ENCODE data around the gene FEM1B. TPM values are rescaled to one million over a fixed set of nuclear protein-coding genes. Genes with fewer than 3 reads are reported as not detected.

The FEM1B gene
- total RNA-seq, 1 donor from 2014 or later: 46.7 TPM

DNA sequence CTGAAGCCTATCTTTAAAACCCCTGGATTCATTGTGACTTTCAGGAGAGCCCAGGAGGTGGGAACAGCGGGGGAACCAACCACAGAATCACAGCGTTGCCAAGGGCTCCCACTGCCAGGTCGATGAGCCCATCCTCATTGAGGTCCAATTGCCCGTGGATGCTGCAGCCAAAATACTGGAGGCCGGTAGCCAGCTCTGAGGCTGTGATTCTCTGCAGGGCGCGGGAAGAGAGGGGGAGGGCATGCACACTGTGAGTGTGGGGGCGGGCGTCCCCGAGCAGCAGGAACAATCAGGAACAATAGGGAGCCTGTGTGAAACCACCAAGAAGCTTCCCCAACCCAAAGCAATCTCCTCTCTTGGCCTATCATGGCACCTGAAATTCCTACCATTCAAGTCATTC lies 53.4 kb downstream of the FEM1B start:
- peaks cover 25% of the 10 kb centered on the region for H3K4me1 ChIP-seq
- no peak overlapping the region for H3K27ac ChIP-seq (replicated peaks)
- intact Hi-C loops (cut with micrococcal nuclease): no loop called here
- TF ChIP-seq, protein P1, sequence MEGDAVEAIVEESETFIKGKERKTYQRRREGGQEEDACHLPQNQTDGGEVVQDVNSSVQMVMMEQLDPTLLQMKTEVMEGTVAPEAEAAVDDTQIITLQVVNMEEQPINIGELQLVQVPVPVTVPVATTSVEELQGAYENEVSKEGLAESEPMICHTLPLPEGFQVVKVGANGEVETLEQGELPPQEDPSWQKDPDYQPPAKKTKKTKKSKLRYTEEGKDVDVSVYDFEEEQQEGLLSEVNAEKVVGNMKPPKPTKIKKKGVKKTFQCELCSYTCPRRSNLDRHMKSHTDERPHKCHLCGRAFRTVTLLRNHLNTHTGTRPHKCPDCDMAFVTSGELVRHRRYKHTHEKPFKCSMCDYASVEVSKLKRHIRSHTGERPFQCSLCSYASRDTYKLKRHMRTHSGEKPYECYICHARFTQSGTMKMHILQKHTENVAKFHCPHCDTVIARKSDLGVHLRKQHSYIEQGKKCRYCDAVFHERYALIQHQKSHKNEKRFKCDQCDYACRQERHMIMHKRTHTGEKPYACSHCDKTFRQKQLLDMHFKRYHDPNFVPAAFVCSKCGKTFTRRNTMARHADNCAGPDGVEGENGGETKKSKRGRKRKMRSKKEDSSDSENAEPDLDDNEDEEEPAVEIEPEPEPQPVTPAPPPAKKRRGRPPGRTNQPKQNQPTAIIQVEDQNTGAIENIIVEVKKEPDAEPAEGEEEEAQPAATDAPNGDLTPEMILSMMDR (IDR thresholded peaks at IDR 0.05; ENCODE audit: borderline replicate concordance): no peak
- DNase-seq: no peak
- H3K27me3 ChIP-seq (ENCODE audit: low read depth): no peaks in the 10 kb centered on the region
- H3K9me3 ChIP-seq (replicated peaks): no peaks in the 10 kb centered on the region
- H3K36me3 ChIP-seq: peaks cover 34% of the 10 kb centered on the region
- H3K4me3 ChIP-seq: no peak overlapping the region

GRCh38 chr15:68332266-68332665 lies 54.7 kb downstream of the FEM1B start:
- DNase-seq: no peak
- Histone ChIP-seq H3K36me3 (peaks cover 29% of the 10 kb centered on the region), H3K27me3 (ENCODE audit: low read depth) (no peaks in the 10 kb centered on the region), H3K9me3 (replicated peaks) (no peaks in the 10 kb centered on the region), H3K4me1 (peaks cover 31% of the 10 kb centered on the region), H3K4me3 (no peak overlapping the region), H3K27ac (replicated peaks) (no peak overlapping the region)
- intact Hi-C loops (cut with micrococcal nuclease): no loop called here
- TF ChIP-seq, protein P1 (IDR thresholded peaks at IDR 0.05; ENCODE audit: borderline replicate concordance): no peak

- DNase-seq: peak; percentile 45
- intact Hi-C loops (cut with micrococcal nuclease): no loop called here
Observed at GRCh38 chr15:68333775-68334470, 56.4 kb downstream of the FEM1B start.

DNA sequence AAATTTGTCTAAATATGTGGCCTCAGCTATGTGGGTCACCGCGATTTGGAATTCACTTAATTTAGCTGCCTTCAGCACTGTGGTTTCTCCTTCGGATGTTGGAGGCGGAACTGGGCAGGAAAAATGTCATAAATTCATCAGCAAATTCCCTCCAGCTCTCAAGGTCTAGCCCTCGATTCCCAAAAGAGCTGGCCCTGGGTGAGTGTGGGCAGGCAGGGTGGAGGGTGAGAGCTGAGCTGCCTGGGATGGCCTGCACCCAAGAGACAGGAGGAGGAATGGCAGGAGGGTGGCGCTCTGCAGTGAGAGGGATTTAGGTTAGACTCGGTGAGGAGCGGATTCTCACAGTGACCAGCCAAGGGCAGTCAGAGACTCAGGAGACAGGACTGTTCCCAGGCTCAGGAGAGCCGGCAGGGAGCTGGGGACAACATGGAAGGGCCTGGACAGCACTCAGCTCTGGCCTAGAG lies 57.1 kb downstream of the FEM1B start:
- no peaks in the 10 kb centered on the region for H3K27me3 ChIP-seq (ENCODE audit: low read depth)

More at GRCh38 chr15:68333775-68334470, 56.4 kb downstream of the FEM1B start:
- H3K27ac ChIP-seq (replicated peaks): peak overlapping the region; percentile 74
- peaks cover 37% of the 10 kb centered on the region for H3K4me1 ChIP-seq
- TF ChIP-seq, protein P1 (IDR thresholded peaks at IDR 0.05; ENCODE audit: borderline replicate concordance): no peak
- H3K9me3 ChIP-seq (replicated peaks): no peaks in the 10 kb centered on the region
- H3K27me3 ChIP-seq (ENCODE audit: low read depth): no peaks in the 10 kb centered on the region
- peaks cover 26% of the 10 kb centered on the region for H3K36me3 ChIP-seq
- no peak overlapping the region for H3K4me3 ChIP-seq

GRCh38 chr15:68335251-68335650 lies 57.7 kb downstream of the FEM1B start:
- Histone ChIP-seq H3K9me3 (replicated peaks) (no peaks in the 10 kb centered on the region), H3K4me1 (peaks cover 47% of the 10 kb centered on the region), H3K27me3 (ENCODE audit: low read depth) (no peaks in the 10 kb centered on the region), H3K4me3 (peak overlapping the region; percentile 18), H3K36me3 (peaks cover 16% of the 10 kb centered on the region), H3K27ac (replicated peaks) (peak overlapping the region; percentile 74)
- intact Hi-C loops (cut with micrococcal nuclease): no loop called here
- TF ChIP-seq, protein P1 (IDR thresholded peaks at IDR 0.05; ENCODE audit: borderline replicate concordance): no peak
- peak; percentile 52 for DNase-seq

More for the DNA sequence above, 57.1 kb downstream of the FEM1B start:
- Histone ChIP-seq H3K4me1 (peaks cover 43% of the 10 kb centered on the region), H3K27ac (replicated peaks) (peak overlapping the region; percentile 74), H3K4me3 (peak overlapping the region; percentile 3), H3K36me3 (peaks cover 21% of the 10 kb centered on the region), H3K9me3 (replicated peaks) (no peaks in the 10 kb centered on the region)
- TF ChIP-seq, protein P1 (IDR thresholded peaks at IDR 0.05; ENCODE audit: borderline replicate concordance): no peak
- intact Hi-C loops (cut with micrococcal nuclease): no loop called here
- DNase-seq: no peak
